Activated T-helper 2 cell treated with anti-CD3 and anti-CD28 coated beads, Interferon-gamma antibody, Interleukin-2, Interleukin-4, amounts not matched to agents 10 μg/mL and 5 μg/mL and 100 μg/mL, durations not matched to agents 14 hours and 24 hours and 36 hours (primary cell): Measurements from ENCODE around the gene POU6F2. TPM values are rescaled to one million over a fixed set of nuclear protein-coding genes. Genes with fewer than 3 reads are reported as not detected.

Source experiments
- DNase-seq: peaks from one replicate; pipeline ENCODE4 v3.0.0; 2021; ENCODE audit warnings: low spot score
- H3K27ac Mint-ChIP-seq: one replicate; pipeline ENCODE4 v1.8.0; 2021; ENCODE audit warnings: mixed read lengths
- H3K27me3 Mint-ChIP-seq: one replicate; pipeline ENCODE4 v1.8.0; 2021; ENCODE audit warnings: low read depth, mixed read lengths
- H3K36me3 Mint-ChIP-seq: one replicate; pipeline ENCODE4 v1.8.0; 2021; ENCODE audit warnings: low read depth, mixed read lengths
- H3K4me1 Mint-ChIP-seq: one replicate; pipeline ENCODE4 v1.8.0; 2021; ENCODE audit warnings: low read depth, mixed read lengths
- H3K4me3 Mint-ChIP-seq: one replicate; pipeline ENCODE4 v1.8.0; 2021; ENCODE audit warnings: low read depth, mild to moderate bottlenecking, moderate library complexity, mixed read lengths
- H3K9me3 Mint-ChIP-seq: one replicate; pipeline ENCODE4 v1.8.0; 2021; ENCODE audit warnings: mixed read lengths
- intact Hi-C: fragments of 100-400 bp; cut with micrococcal nuclease; formaldehyde crosslinking; loops from one replicate; pipeline ENCODE4 v1.15.1; 2023
- total RNA-seq: library from RNA; stranded (reverse); gene quantifications from 2 replicates; pipeline ENCODE4 v1.2.3, GENCODE V29; 2022

POU6F2 gene
- total RNA-seq, 1 donor from 2014 or later: 0.27 TPM

DNA sequence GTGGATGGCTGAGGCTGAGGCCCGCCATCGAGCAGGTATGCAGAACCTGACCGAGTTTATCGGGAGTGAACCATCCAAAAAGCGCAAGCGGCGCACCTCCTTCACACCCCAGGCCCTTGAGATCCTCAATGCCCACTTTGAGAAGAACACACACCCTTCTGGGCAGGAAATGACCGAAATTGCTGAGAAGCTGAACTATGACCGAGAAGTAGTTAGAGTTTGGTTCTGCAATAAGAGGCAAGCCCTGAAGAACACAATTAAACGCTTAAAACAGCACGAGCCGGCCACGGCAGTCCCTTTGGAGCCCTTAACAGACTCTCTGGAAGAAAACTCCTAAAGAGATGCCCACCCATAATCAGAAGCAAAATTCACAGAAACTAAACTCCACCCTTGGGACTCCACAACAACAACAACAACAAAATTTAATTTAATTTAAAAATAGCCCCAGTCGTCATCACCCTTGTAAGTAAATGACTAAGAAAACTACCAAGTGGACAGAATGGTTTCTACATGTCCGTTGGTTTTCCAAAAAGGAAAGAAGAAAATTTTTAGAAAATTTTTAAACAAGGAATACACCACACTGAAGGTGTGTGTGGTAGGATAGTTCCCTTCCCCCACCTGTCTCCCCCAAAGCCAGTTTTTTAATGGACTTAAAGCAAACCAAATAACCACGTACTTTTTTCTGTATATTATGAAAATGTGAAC, 486.8 kb downstream of the POU6F2 start:
- Mint-ChIP-seq H3K4me3 (no peak overlapping the region), H3K27ac (no peak overlapping the region), H3K27me3 (peaks cover 23% of the 10 kb centered on the region), H3K36me3 (no peaks in the 10 kb centered on the region), H3K4me1 (peaks cover 7% of the 10 kb centered on the region), H3K9me3 (no peaks in the 10 kb centered on the region)
- no peak for DNase-seq
- intact Hi-C loops: loop anchor here (1.0 kb wide), 1 partner anchor 667 kb away; no protein-coding TSS in a partner anchor

DNA sequence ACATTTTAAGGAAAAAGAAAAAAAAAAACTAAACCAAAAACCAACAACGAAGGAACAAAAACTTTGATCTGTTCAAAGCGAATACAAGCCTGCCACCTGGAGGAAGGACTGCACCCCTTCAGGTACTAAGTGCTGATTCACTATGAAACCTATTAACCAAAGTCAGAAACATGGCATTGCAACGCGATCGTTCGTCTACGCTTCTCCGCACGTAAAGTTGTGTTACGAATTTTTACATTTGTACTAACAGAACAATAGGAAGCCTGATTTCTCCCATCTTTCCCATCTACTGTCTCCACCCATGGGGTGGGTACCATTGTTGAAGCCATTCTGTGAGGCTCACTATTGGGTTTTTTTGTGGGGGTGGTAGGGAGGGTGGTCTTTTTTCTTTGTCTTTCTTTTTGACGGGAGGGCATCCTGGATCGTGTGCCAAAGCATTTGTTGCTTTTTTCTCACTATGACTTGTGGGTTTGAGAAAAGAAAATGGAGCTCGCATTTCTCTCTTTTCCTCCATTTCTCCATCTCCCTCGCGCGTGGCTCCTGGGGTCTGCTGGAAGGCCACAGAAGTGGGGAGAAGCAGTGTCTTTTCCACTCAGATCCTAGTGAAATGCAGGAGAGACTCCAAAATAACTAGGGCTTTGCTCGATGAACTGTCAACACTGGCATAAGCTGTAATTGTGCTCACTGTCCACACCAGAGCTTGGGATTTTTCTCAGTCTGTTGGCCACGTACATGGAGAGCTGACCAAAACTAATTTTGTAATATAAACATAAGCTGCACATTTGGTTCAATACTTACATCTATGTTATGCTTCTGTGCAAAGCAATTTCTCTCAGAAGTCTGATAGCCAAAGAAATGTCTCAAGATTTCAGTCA, 487.6 kb downstream of the POU6F2 start:
- peak; percentile 14 for DNase-seq
- no peaks in the 10 kb centered on the region for H3K9me3 Mint-ChIP-seq
- intact Hi-C loops: loop anchor here (1.0 kb wide), 1 partner anchor 668 kb away; no protein-coding TSS in a partner anchor
- H3K4me1 Mint-ChIP-seq: peaks cover 7% of the 10 kb centered on the region
- H3K27ac Mint-ChIP-seq: no peak overlapping the region
- no peaks in the 10 kb centered on the region for H3K36me3 Mint-ChIP-seq
- H3K27me3 Mint-ChIP-seq: peaks cover 25% of the 10 kb centered on the region
- no peak overlapping the region for H3K4me3 Mint-ChIP-seq

GRCh38 chr7:39468261-39468660, 490.6 kb downstream of the POU6F2 start:
- peaks cover 7% of the 10 kb centered on the region for H3K4me1 Mint-ChIP-seq

GRCh38 chr7:39468808-39469374, 491.2 kb downstream of the POU6F2 start:
- Mint-ChIP-seq H3K27ac (no peak overlapping the region), H3K36me3 (no peaks in the 10 kb centered on the region), H3K9me3 (no peaks in the 10 kb centered on the region), H3K4me3 (no peak overlapping the region), H3K4me1 (peaks cover 7% of the 10 kb centered on the region), H3K27me3 (peaks cover 25% of the 10 kb centered on the region)
- intact Hi-C loops: no loop called here
- no peak for DNase-seq

More at GRCh38 chr7:39468261-39468660, 490.6 kb downstream of the POU6F2 start:
- Mint-ChIP-seq H3K27ac (no peak overlapping the region), H3K4me3 (no peak overlapping the region), H3K27me3 (peaks cover 27% of the 10 kb centered on the region), H3K36me3 (no peaks in the 10 kb centered on the region), H3K9me3 (no peaks in the 10 kb centered on the region)
- intact Hi-C loops: no loop called here
- DNase-seq: no peak

GRCh38 chr7:39480901-39481300, 503.2 kb downstream of the POU6F2 start:
- Mint-ChIP-seq H3K9me3 (no peaks in the 10 kb centered on the region), H3K27me3 (peaks cover 14% of the 10 kb centered on the region), H3K4me3 (no peak overlapping the region), H3K36me3 (no peaks in the 10 kb centered on the region), H3K4me1 (no peaks in the 10 kb centered on the region), H3K27ac (no peak overlapping the region)
- no peak for DNase-seq
- intact Hi-C loops: no loop called here

DNA sequence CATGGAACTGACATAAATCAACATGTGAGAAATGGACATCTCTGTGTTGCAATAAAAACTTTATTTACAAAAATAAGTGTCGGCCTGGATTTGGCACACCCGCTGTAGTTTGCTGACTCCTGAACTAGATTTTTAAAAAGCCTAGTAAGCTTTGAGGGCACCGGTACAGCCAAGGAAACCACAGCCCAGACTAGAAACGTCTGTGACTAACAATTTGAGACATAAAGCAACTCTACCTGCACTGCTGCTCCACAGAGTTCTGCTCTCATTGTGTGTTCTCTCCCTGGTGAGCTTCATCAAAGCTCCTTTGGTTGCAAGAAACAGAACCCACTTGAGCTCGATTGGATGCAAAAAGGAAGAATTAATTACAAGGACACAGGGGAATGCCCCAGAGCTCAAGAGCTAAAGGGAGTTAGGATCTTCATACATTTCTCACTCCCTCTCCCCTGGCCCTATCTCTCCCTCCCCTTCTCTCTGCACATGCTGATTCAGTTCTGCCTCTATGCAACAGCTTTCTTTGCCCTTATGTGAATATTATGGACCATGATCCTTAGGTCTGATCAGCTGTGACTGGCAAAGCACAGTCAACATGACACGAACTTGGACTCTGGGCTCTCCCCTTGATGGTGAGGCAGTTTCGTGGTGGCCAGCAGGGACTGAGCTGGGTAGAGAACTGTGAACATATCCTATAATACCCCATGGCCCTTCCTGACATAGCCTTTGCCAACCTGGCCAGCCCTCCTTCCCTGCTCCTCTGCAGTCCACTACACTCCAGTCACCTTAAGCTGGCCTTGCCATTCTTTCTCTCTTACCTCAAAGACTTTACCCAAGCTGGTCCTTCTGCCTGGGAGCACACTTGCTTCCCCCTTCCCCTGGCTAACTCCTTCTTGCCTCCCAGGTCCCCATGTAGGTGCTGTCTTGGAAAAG, 511.0 kb downstream of the POU6F2 start:
- intact Hi-C loops: no loop called here
- Mint-ChIP-seq H3K27ac (no peak overlapping the region), H3K27me3 (peaks cover 39% of the 10 kb centered on the region), H3K36me3 (no peaks in the 10 kb centered on the region), H3K4me3 (no peak overlapping the region), H3K9me3 (no peaks in the 10 kb centered on the region), H3K4me1 (no peaks in the 10 kb centered on the region)
- DNase-seq: no peak

- peaks cover 41% of the 10 kb centered on the region for H3K27me3 Mint-ChIP-seq
- H3K27ac Mint-ChIP-seq: no peak overlapping the region
- H3K9me3 Mint-ChIP-seq: no peaks in the 10 kb centered on the region
- H3K36me3 Mint-ChIP-seq: no peaks in the 10 kb centered on the region
- H3K4me1 Mint-ChIP-seq: no peaks in the 10 kb centered on the region
- intact Hi-C loops: no loop called here
- H3K4me3 Mint-ChIP-seq: no peak overlapping the region
- DNase-seq: no peak
Measured at GRCh38 chr7:39490296-39490695, 512.6 kb downstream of the POU6F2 start.

DNA sequence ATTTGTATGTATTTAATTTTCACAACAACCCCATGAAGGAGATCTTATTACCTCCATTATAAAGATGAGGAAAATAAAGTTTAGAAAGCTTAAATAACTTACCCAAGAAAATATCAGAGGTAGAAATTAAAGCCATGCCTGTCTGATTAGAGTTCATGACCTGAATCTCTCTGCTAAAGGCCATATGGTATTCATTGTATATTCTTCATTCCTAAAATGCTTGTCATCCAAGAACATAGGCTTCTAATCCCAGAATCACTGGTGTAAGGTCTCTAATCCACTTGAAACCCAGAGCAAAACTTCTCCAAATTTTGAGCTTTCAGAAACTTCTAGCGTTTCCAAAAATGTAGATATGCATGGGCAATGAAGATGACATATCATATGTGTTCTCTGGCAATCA, 516.2 kb downstream of the POU6F2 start:
- Mint-ChIP-seq H3K4me3 (no peak overlapping the region), H3K4me1 (no peaks in the 10 kb centered on the region), H3K36me3 (no peaks in the 10 kb centered on the region), H3K27me3 (peaks cover 23% of the 10 kb centered on the region), H3K27ac (no peak overlapping the region), H3K9me3 (no peaks in the 10 kb centered on the region)
- no peak for DNase-seq
- intact Hi-C loops: no loop called here

DNA sequence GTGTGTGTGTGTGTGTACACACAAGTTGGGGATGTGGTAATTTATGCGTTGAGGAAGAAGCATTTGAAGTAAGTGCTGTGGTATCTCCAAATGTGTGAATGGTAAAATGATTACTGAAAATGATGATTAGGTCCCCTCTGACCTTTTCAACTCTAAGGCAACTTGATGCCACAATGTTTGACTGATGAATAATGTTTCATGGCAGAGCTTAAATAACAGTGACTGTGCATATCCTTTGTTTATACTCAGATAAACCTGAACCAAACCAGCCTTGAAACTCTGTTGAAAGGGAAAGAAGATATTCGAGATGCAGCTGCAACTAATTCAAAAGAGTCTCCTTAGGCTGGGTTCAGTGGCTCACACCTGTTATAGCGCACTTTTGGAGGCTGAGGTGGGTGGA, 523.6 kb downstream of the POU6F2 start:
- H3K27ac Mint-ChIP-seq: no peak overlapping the region
- no peak for DNase-seq
- no peak overlapping the region for H3K4me3 Mint-ChIP-seq
- peaks cover 9% of the 10 kb centered on the region for H3K27me3 Mint-ChIP-seq
- intact Hi-C loops: no loop called here
- no peaks in the 10 kb centered on the region for H3K4me1 Mint-ChIP-seq
- H3K9me3 Mint-ChIP-seq: no peaks in the 10 kb centered on the region
- no peaks in the 10 kb centered on the region for H3K36me3 Mint-ChIP-seq

GRCh38 chr7:39504963-39505362, 527.3 kb downstream of the POU6F2 start:
- peaks cover 11% of the 10 kb centered on the region for H3K27me3 Mint-ChIP-seq

GRCh38 chr7:39507866-39508551, 530.3 kb downstream of the POU6F2 start:
- no peak overlapping the region for H3K4me3 Mint-ChIP-seq
- H3K36me3 Mint-ChIP-seq: no peaks in the 10 kb centered on the region
- peaks cover 8% of the 10 kb centered on the region for H3K27me3 Mint-ChIP-seq
- H3K9me3 Mint-ChIP-seq: no peaks in the 10 kb centered on the region
- H3K27ac Mint-ChIP-seq: no peak overlapping the region
- intact Hi-C loops: no loop called here
- no peak for DNase-seq
- H3K4me1 Mint-ChIP-seq: peaks cover 9% of the 10 kb centered on the region

More at GRCh38 chr7:39504963-39505362, 527.3 kb downstream of the POU6F2 start:
- DNase-seq: no peak
- Mint-ChIP-seq H3K36me3 (no peaks in the 10 kb centered on the region), H3K9me3 (no peaks in the 10 kb centered on the region), H3K27ac (no peak overlapping the region), H3K4me1 (peaks cover 4% of the 10 kb centered on the region), H3K4me3 (no peak overlapping the region)
- intact Hi-C loops: no loop called here

DNA sequence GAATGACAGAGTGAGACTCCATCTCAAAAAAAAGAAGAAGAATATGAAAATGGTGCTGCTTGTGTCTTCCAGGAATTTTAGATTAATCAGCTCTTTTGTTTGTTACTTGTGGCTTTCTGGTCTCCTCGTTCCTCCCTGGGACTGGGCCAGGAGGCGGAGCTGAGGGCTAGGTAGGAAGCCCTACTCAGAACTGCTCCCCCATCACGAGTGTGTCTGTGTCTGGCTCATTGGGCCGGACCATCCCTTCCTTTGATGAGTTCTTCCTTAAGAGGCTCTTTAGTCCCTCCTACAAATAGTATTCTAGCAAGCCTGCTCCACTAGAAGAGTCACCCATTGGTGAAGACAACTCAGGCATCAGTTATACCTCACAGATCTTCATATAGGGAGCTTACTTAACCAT, 531.7 kb downstream of the POU6F2 start:
- Mint-ChIP-seq H3K4me3 (no peak overlapping the region), H3K9me3 (no peaks in the 10 kb centered on the region), H3K4me1 (peaks cover 9% of the 10 kb centered on the region), H3K27ac (no peak overlapping the region), H3K36me3 (no peaks in the 10 kb centered on the region), H3K27me3 (peaks cover 5% of the 10 kb centered on the region)
- intact Hi-C loops: no loop called here
- DNase-seq: no peak
